HepG2 (cell line): ENCODE measurements around the gene LOC128125822.
A peak's percentile ranks its signal among the peaks of the same experiment; 100 is the strongest.

Source experiments
- AHDC1 ChIP-seq: sonication (generic); formaldehyde crosslinking; IDR thresholded peaks from 2 replicates; pipeline ENCODE4 v1.5.1; 2020; ENCODE audit warnings: mild to moderate bottlenecking, missing genetic modification reagents, borderline replicate concordance
- DR1 ChIP-seq: sonication (generic); formaldehyde crosslinking; IDR thresholded peaks from 2 replicates; pipeline ENCODE4 v1.8.0; 2021; ENCODE audit warnings: mild to moderate bottlenecking, missing genetic modification reagents, inconsistent platforms
- EEA1 ChIP-seq: sonication (generic); formaldehyde crosslinking; IDR thresholded peaks from 2 replicates; pipeline ENCODE4 v1.5.1; 2020; ENCODE audit warnings: mild to moderate bottlenecking, missing genetic modification reagents, borderline replicate concordance
- ELF1 ChIP-seq: sonication (generic); formaldehyde crosslinking; IDR thresholded peaks from 2 replicates; pipeline ENCODE4 v1.4.0; 2020; ENCODE audit warnings: missing genetic modification reagents
- EZH2 ChIP-seq: conservative IDR thresholded peaks from 2 replicates; pipeline ENCODE4 v1.6.1; 2012; ENCODE audit warnings: mild to moderate bottlenecking, low read depth, low read length, moderate library complexity
- FOXK1 ChIP-seq: sonication (generic); formaldehyde crosslinking; IDR thresholded peaks from 2 replicates; pipeline ENCODE4 v1.4.0; 2020; ENCODE audit warnings: low read depth, missing genetic modification reagents, borderline replicate concordance
- HNRNPH1 ChIP-seq: fragments of 200-400 bp; formaldehyde crosslinking; optimal IDR thresholded peaks from 2 replicates; pipeline ENCODE3; 2017; ENCODE audit warnings: mild to moderate bottlenecking, low read depth, low read length
- MLX ChIP-seq: IDR thresholded peaks from 2 replicates; pipeline ENCODE4 v1.6.1; 2016
- PITX1 ChIP-seq: sonication (generic); formaldehyde crosslinking; IDR thresholded peaks from 2 replicates; pipeline ENCODE4 v1.5.1; 2020; ENCODE audit warnings: mild to moderate bottlenecking, missing genetic modification reagents
- RAD21 ChIP-seq: fragments of 450-650 bp; formaldehyde crosslinking; IDR thresholded peaks from 2 replicates; pipeline ENCODE4 v1.5.0; 2020; ENCODE audit warnings: mild to moderate bottlenecking
- ZNF281 ChIP-seq: sonication (generic); formaldehyde crosslinking; IDR thresholded peaks from 2 replicates; pipeline ENCODE4 v1.4.0; 2020; ENCODE audit warnings: missing genetic modification reagents, borderline replicate concordance
- ZNF326 ChIP-seq: sonication (generic); formaldehyde crosslinking; IDR thresholded peaks from 2 replicates; pipeline ENCODE4 v1.4.0; 2020; ENCODE audit warnings: missing genetic modification reagents, borderline replicate concordance
- ZNF367 ChIP-seq: sonication (generic); formaldehyde crosslinking; IDR thresholded peaks from 2 replicates; pipeline ENCODE4 v1.4.0; 2020; ENCODE audit warnings: missing genetic modification reagents, borderline replicate concordance
- ZNF383 ChIP-seq: sonication (generic); formaldehyde crosslinking; IDR thresholded peaks from 2 replicates; pipeline ENCODE4 v1.4.0; 2020; ENCODE audit warnings: missing genetic modification reagents, mild to moderate bottlenecking, borderline replicate concordance
- ZNF432 ChIP-seq: sonication (generic); formaldehyde crosslinking; IDR thresholded peaks from 2 replicates; pipeline ENCODE4 v1.5.0; 2020; ENCODE audit warnings: missing genetic modification reagents, mild to moderate bottlenecking, borderline replicate concordance
- ZNF710 ChIP-seq: sonication (generic); formaldehyde crosslinking; IDR thresholded peaks from 2 replicates; pipeline ENCODE4 v1.5.0; 2020; ENCODE audit warnings: mild to moderate bottlenecking, missing genetic modification reagents, borderline replicate concordance
- ZNF768 ChIP-seq: sonication (generic); formaldehyde crosslinking; IDR thresholded peaks from 2 replicates; pipeline ENCODE4 v1.4.0; 2020; ENCODE audit warnings: missing genetic modification reagents
- ZNF782 ChIP-seq: sonication (generic); formaldehyde crosslinking; IDR thresholded peaks from 2 replicates; pipeline ENCODE4 v1.4.0; 2020; ENCODE audit warnings: missing genetic modification reagents, mild to moderate bottlenecking, borderline replicate concordance
- ZNF792 ChIP-seq: IDR thresholded peaks from 2 replicates; pipeline ENCODE4 v1.6.1; 2016
- ZNF891 ChIP-seq: sonication (generic); formaldehyde crosslinking; IDR thresholded peaks from 2 replicates; pipeline ENCODE4 v1.5.0; 2020; ENCODE audit warnings: mild to moderate bottlenecking, missing genetic modification reagents
- ZSCAN9 ChIP-seq: IDR thresholded peaks from 2 replicates; pipeline ENCODE4 v1.6.1; 2016; ENCODE audit warnings: borderline replicate concordance

LOC128125822 gene

GRCh38 chr6:63589952-63590411 lies 17.7 kb downstream of the LOC128125822 start (continued):
- peak; percentile 64; the same call in 1 of the 2 replicates for TF ChIP-seq ZSCAN9
- no peak for TF ChIP-seq ZNF782 (CRISPR knock-in tag)
- TF ChIP-seq AHDC1 (CRISPR knock-in tag) = peak; percentile 87; the same call in 1 of the 2 replicates
- no peak for TF ChIP-seq ZNF367
- no peak for TF ChIP-seq ZNF710 (CRISPR knock-in tag)
- no peak for TF ChIP-seq ZNF326
- no peak for TF ChIP-seq ELF1
- TF ChIP-seq HNRNPH1 = no peak
- no peak for TF ChIP-seq DR1 (CRISPR knock-in tag)
- TF ChIP-seq ZNF792 (CRISPR knock-in tag) = no peak; the same call in 1 of the 2 replicates
- TF ChIP-seq FOXK1 (CRISPR knock-in tag) = peak; percentile 76; the same call in 1 of the 2 replicates
- no peak for TF ChIP-seq PITX1 (CRISPR knock-in tag)
- TF ChIP-seq MLX (CRISPR knock-in tag) = peak; percentile 69
- TF ChIP-seq RAD21 (CRISPR knock-in tag) = no peak
- no peak for TF ChIP-seq EEA1 (CRISPR knock-in tag)
- no peak for TF ChIP-seq ZNF383 (CRISPR knock-in tag)
- TF ChIP-seq EZH2 = no peak
- TF ChIP-seq ZNF281 (CRISPR knock-in tag) = no peak
- no peak for TF ChIP-seq ZNF768 (CRISPR knock-in tag)
- TF ChIP-seq ZNF432 (CRISPR knock-in tag) = no peak
- TF ChIP-seq ZNF891 (CRISPR knock-in tag) = no peak
